HG03354 (cell line): Measurements from ENCODE around the gene PFDN5.
"Not testable (repeated sequence)": the region's sequence is repeated elsewhere in the genome, so short reads cannot be mapped to it uniquely, and the experiment has no call there.

Experiments used
- ATAC-seq: cut with Tn5 transposase; IDR thresholded peaks from one replicate; pipeline ENCODE4 v1.9.1; 2021; ENCODE audit warnings: mild to moderate bottlenecking; ENCODE audit not compliant: unreplicated experiment, poor library complexity, severe bottlenecking

Gene PFDN5

GRCh38 chr12:53279888-53280498 lies 15.3 kb upstream of the PFDN5 start:
- no peak for ATAC-seq

GRCh38 chr12:53286448-53286847 lies 8.9 kb upstream of the PFDN5 start:
- no peak for ATAC-seq

- no peak for ATAC-seq
These were observed 7.6 kb upstream of the PFDN5 start for GRCh38 chr12:53287741-53288216.

DNA sequence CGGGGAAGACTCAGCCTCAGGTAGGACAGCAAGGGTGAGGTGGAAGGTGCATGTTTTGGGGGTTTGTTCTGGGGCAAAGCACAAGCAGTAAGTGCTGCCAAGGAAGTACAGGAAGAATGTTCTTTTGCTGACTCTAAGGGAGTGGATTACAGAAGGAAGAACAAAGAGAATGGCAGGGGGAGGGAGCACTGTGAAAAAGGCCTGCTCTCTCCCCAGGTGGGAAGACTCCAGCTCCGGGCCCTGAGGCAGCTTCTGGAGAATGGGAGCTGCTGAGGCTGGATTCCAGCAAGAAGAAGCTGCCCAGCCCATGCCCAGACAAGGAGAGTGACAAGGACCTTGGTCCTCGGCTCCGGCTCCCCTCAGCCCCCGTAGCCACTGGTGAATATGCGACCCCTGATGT lies 7.0 kb upstream of the PFDN5 start:
- ATAC-seq = no peak

DNA sequence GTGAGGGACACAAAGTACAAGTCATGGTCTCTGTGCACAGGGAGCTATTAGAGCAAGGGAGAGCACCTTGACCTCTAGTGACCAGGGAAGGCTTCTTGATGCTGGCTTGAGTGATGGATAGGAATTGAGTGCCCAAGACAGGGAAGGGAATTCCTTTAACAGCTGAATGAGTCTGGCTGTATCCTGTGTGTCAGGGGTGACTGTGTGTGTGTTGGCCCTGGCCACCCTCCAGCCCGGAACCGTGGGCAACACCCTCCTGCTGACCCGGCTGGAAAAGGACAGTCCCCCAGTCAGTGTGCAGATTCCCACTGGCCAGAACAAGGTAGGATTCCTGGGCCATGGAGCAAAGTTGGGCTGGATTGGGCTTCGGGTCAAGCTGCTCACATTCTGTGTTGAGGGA lies 5.5 kb upstream of the PFDN5 start:
- no peak for ATAC-seq

- no peak for ATAC-seq
These were observed 4.7 kb upstream of the PFDN5 start for GRCh38 chr12:53290661-53291060.

- no peak for ATAC-seq
These were observed 2.9 kb upstream of the PFDN5 start for GRCh38 chr12:53292426-53292825.

GRCh38 chr12:53295891-53296219 lies 513 bp downstream of the PFDN5 start:
- ATAC-seq = no peak

GRCh38 chr12:53297106-53297505 lies 1.8 kb downstream of the PFDN5 start:
- ATAC-seq = not testable (repeated sequence)

GRCh38 chr12:53298164-53298563 lies 2.8 kb downstream of the PFDN5 start:
- no peak for ATAC-seq

DNA sequence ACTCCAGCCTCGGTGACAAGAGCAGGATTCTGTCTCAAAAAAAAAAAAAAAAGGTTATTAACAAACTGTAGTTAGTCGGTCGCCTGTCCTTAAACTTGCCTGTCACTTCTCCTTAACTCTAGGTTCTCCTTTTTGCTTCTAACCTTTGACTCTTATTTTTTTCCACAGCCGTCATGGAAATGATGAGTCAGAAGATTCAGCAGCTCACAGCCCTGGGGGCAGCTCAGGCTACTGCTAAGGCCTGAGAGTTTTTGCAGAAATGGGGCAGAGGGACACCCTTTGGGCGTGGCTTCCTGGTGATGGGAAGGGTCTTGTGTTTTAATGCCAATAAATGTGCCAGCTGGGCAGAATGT lies 3.7 kb downstream of the PFDN5 start:
- ATAC-seq = no peak

DNA sequence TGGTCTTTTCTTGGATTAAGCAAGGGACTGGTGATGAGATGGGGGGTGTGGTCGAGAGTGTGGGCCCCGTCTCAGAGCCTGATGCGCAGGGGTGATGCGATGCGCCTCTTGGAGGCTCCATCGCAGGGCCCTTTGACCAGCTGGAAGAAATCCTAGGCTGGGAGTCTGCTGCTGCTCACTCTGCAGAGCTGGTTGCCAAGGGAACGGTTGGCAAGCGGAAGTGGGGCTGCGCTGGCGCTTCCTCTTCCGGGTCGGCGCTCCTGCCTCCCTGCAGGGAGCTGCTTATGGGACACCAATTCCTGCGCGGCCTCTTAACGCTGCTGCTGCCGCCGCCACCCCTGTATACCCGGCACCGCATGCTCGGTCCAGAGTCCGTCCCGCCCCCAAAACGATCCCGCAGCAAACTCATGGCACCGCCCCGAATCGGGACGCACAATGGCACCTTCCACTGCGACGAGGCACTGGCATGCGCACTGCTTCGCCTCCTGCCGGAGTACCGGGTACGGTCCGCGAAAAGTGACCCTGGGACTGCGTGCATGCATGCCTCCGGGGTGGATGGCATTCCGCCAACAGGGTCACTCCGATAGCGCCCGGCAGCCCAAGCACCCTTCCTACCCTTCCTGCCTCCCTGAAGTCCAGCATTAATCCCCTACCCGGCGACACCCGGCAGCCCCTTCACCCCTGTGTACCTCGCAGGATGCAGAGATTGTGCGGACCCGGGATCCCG lies 4.3 kb downstream of the PFDN5 start, which contains the start of gene MYG1:
TSS of gene MYG1 (plus strand) at position 242 of the 727 bp plus-strand sequence. CDS start at position 285, 43 bp downstream.
- peak; percentile 78 for ATAC-seq

DNA sequence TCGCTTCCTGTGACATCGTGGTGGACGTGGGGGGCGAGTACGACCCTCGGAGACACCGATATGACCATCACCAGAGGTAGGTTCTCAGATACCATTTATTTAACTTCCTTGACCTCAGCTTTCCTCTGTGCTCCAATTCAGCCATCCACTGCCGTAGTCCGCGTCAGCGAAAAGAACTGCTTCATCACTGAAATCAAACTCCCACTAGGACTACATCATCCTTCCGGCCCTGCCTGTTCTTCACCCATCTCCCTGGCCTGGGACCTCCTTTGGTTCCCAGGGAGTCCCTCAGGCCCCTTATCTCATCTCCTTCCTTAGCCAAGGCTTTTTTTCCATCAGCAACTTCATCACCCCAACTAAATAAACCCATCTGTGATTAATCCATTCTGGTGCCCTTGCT lies 4.8 kb downstream of the PFDN5 start:
- no peak for ATAC-seq

GRCh38 chr12:53302903-53303302 lies 7.6 kb downstream of the PFDN5 start:
- ATAC-seq = no peak

DNA sequence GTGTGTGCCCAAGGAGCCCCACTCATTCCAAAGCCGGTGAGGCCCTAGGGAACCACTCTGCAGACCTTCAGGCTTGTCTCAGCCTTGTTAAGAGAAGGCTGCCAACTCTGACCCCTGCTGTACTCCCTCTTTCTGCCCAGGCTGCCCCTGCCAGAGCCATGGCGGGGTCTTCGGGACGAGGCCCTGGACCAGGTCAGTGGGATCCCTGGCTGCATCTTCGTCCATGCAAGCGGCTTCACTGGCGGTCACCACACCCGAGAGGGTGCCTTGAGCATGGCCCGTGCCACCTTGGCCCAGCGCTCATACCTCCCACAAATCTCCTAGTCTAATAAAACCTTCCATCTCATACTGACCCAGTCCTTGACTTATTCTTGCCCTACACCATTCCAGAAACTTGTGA lies 11.5 kb downstream of the PFDN5 start:
- no peak for ATAC-seq

DNA sequence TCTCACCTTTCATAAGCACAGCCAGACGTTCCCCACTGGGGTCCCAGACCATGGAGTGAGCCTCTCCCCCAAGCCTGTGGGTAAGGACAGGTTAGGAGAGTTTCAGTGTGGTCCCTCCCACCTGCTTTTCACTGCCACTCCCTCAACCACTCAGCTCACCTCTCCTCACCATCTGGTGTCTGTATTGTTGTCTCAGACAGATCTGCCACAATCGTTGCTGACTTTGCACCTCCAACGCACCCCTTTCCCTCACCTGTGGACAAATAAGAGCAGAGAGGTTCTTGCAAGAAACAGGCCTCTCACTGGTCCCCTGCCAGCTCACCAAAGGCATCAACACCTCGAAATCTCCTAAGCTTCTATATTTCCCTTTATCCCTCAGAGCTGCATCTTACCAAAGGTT lies 12.9 kb downstream of the PFDN5 start:
- no peak for ATAC-seq

DNA sequence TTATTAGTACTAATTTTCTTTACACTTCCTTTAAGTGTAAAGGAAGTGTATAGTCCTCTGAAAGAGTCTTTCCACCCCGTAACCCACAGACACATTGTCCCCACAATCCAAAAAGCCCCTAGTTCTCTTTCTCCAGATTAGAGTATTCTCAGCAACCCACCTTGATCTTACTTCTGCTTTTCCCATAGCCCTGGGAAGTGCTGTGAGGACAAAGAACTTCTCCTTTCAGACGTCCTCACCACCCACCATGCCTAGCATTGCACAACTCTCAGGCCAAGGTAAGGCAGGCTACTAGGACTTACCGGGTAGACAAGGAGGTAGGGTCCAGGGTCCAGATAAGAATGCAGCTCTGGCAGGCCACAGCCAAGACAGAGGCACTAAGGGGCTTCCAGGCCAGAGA lies 18.7 kb downstream of the PFDN5 start:
- no peak for ATAC-seq

DNA sequence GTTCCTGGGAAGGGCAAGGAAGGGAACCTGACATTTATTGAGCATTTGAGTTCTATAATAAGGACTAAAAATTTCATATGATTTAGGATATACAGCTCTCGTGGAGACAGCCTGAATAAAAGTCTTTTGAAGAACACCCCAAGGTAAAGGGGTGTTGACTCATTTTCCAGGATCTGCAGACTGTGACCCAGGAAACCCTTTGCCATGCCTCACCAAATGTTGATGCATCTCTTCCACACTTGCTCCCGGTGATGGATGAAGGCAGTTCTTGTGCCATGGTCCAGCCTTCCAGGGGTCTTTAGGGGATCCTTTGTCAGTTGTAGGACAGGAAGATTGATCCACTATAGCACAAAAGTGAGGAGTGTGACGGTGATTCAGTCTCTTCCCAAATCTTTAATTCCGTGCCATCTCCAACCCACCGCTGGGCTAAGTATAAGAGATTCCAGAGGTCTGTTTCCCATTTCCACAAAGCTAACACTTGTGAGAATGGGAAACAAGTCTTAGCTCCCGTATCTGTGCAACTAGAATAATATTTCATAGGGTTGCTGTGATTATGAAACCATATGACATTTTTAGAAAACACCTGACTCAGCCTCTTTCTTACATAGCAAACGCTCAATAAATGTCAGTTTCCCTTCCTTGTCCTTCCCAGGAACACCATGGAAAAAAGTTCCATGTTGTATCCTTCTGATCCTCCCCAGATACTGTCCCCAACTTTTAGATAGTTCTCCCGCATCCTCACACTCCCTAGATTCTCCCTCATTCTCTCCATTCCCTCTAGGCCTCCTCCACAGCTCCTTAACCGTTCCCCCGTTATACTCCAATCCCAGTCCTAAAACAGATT lies 25.2 kb downstream of the PFDN5 start:
- no peak for ATAC-seq

DNA sequence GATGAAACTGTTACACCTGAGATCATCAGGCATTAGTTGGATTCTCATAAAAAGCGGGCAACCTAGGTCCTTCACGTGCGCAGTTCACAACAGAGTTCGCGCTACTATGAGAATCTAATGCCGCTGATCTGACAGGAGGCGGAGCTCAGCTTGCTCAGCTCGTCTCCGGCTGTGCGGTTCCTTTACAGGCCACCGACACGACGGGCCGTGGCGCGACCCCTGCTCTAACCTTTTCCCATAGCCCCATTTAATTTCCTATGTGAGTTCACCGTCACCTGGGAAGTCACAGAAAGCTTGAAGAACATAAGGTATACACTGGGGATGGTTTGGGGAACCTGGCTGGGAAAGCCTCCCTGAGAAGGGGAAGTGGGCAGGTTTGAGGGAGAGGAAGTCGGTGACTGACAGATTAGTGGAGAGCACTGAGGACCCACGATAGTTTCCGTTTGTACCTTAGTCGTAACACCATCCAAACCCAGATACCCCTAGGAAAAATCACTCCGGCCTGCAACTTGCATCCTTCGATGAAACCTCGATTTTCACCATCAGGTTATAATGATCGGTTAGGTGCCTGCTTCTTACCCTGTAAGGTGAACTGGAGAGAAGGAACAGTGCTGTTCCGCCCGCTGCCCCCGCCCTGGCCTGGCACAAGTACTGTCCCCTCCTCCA lies 28.9 kb downstream of the PFDN5 start:
- peak; percentile 32 for ATAC-seq

- peak; percentile 55 for ATAC-seq
These were observed 29.6 kb downstream of the PFDN5 start for GRCh38 chr12:53324779-53325510.
